DOHH2 (cell line): ENCODE measurements around the gene SPOCD1.
"Not testable (repeated sequence)": the region's sequence is repeated elsewhere in the genome, so short reads cannot be mapped to it uniquely, and the experiment has no call there.

Experiments
- CTCF ChIP-seq: fragments of 200-600 bp; sonication (generic); IDR thresholded peaks from one replicate; pipeline ENCODE4 v1.5.1; 2014; ENCODE audit warnings: antibody characterized with exemption, mild to moderate bottlenecking, low read depth, low read length; ENCODE audit not compliant: poor library complexity, severe bottlenecking
- EZH2phosphoT487 ChIP-seq: fragments of 200-600 bp; sonication (generic); IDR thresholded peaks from 2 replicates; pipeline ENCODE4 v1.6.1; 2017; ENCODE audit warnings: borderline replicate concordance, mild to moderate bottlenecking, antibody characterized with exemption, low read length, moderate library complexity, mixed read lengths

GRCh38 chr1:31816947-31817346 lies 1.1 kb upstream of the SPOCD1 start:
- TF ChIP-seq CTCF, EZH2phosphoT487: not testable (repeated sequence)
